Measurements from ENCODE around the gene PGM2.

PGM2 gene

DNA sequence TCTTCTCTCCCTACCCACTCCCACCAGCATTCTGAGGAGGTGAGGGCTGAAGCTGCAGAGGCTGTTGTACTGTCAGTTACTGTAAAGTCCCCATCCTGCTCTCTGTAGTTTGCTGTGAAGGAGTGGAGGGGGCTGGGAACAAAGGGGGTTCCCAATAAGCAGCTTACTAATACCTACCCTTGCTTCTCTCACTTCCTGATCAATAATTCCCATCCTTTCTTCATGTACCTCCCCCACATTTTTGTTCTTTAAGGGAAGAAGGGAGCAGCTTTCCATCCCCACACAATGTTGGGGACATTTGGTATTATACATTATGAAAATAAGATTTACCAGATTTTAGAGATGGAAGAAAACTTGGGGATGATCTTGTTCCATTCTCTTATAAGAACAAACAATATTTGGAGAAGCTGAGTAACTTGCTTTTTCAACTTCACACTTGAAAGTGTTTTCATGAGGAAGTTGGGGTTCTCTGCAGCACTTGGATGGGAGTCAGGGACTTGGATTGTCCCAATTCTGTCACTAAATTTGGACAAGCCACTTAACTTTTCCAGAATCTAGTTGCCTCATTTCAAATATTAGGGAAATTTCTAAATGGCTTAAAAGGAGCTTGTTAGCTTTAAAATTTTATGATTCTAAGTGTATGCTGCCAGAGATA, 69.8 kb downstream of the PGM2 start:
- TF ChIP-seq, protein P1, sequence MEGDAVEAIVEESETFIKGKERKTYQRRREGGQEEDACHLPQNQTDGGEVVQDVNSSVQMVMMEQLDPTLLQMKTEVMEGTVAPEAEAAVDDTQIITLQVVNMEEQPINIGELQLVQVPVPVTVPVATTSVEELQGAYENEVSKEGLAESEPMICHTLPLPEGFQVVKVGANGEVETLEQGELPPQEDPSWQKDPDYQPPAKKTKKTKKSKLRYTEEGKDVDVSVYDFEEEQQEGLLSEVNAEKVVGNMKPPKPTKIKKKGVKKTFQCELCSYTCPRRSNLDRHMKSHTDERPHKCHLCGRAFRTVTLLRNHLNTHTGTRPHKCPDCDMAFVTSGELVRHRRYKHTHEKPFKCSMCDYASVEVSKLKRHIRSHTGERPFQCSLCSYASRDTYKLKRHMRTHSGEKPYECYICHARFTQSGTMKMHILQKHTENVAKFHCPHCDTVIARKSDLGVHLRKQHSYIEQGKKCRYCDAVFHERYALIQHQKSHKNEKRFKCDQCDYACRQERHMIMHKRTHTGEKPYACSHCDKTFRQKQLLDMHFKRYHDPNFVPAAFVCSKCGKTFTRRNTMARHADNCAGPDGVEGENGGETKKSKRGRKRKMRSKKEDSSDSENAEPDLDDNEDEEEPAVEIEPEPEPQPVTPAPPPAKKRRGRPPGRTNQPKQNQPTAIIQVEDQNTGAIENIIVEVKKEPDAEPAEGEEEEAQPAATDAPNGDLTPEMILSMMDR (IDR thresholded peaks at IDR 0.05; ENCODE audit: borderline replicate concordance, control extremely low read depth, extremely low read depth, insufficient read depth, missing control alignments), result no peak
- in situ Hi-C loops (cut with MboI; ENCODE audit: low sequenced_read_pairs, unreplicated experiment), result no loop called here

GRCh38 chr4:37902212-37902611, 75.7 kb downstream of the PGM2 start:
- in situ Hi-C loops (cut with MboI; ENCODE audit: low sequenced_read_pairs, unreplicated experiment), result no loop called here
- TF ChIP-seq, protein P1 (IDR thresholded peaks at IDR 0.05; ENCODE audit: borderline replicate concordance, control extremely low read depth, extremely low read depth, insufficient read depth, missing control alignments), result no peak
- no peak for DNase-seq (ENCODE audit: low spot score)

More for the DNA sequence above, 69.8 kb downstream of the PGM2 start:
- no peak for DNase-seq (ENCODE audit: low spot score)

- no peak for DNase-seq (ENCODE audit: low spot score)
- TF ChIP-seq, protein P1 (IDR thresholded peaks at IDR 0.05; ENCODE audit: borderline replicate concordance, control extremely low read depth, extremely low read depth, insufficient read depth, missing control alignments), result no peak
- in situ Hi-C loops (cut with MboI; ENCODE audit: low sequenced_read_pairs, unreplicated experiment), result no loop called here
Observed at GRCh38 chr4:37902738-37903693, 76.5 kb downstream of the PGM2 start.

- in situ Hi-C loops (cut with MboI; ENCODE audit: low sequenced_read_pairs, unreplicated experiment), result no loop called here
- no peak for DNase-seq (ENCODE audit: low spot score)
- TF ChIP-seq, protein P1 (IDR thresholded peaks at IDR 0.05; ENCODE audit: borderline replicate concordance, control extremely low read depth, extremely low read depth, insufficient read depth, missing control alignments), result no peak
Observed at GRCh38 chr4:37903901-37904300, 77.4 kb downstream of the PGM2 start.

DNA sequence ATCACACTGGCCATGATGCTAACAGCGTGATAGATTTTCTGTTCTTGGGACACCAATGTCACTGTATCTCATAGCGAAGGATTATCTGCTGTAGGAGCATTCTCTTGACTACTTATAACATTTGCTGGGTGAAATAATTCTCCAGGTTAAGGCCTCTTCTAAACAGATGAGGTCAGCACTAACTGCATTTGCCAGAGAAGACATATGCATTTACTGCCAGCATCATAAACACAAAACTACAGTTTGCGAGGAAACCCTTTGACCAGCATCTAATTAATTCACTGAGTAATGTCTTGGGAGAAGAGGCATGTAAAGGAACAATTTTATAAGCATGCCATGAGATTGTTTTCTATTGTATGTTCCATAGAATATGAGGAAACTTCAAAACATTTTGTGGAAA, 78.3 kb downstream of the PGM2 start:
- in situ Hi-C loops (cut with MboI; ENCODE audit: low sequenced_read_pairs, unreplicated experiment), result no loop called here
- TF ChIP-seq, protein P1 (IDR thresholded peaks at IDR 0.05; ENCODE audit: borderline replicate concordance, control extremely low read depth, extremely low read depth, insufficient read depth, missing control alignments), result no peak

DNA sequence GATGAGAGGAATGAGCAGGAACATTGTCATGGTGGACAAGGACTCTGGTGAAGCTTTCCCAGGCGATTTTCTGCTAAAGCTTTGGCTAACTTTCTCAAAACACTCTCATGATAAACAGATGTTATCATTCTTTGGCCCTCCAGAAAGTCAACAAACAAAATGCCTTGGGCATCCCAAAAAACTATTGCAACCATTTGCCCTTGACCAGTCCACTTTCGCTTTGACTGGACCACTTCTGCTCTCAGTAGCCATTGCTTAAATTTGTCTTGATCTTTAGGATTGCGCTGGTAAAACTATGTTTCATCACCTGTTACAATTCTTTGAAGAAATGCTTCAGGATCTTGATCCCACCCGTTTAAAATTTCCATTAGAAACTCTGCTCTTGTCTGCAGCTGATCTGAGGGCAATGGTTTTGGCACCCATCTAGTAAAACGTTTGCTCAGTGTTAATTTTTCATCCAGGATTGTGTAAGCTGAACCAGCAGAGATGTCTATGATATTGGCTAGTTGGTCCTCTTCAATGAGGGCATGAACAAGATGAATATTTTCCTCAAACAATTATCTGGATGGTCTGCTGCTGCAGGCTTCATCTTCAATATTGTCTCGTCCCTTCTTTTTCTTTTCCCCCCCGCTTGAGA, 79.2 kb downstream of the PGM2 start:
- no peak for DNase-seq (ENCODE audit: low spot score)
- in situ Hi-C loops (cut with MboI; ENCODE audit: low sequenced_read_pairs, unreplicated experiment), result no loop called here
- TF ChIP-seq, protein P1 (IDR thresholded peaks at IDR 0.05; ENCODE audit: borderline replicate concordance, control extremely low read depth, extremely low read depth, insufficient read depth, missing control alignments), result no peak

More for the DNA sequence above, 78.3 kb downstream of the PGM2 start:
- no peak for DNase-seq (ENCODE audit: low spot score)

All from GM13976 (cell line).